SK-N-SH (cell line): ENCODE measurements around the gene CPLX3.

Experiments
- EP300 ChIP-seq, 2 experiments: IDR thresholded peaks; 2 replicates each; pipeline versions ENCODE4 v1.4.0 to v1.6.1; 2012; ENCODE audit warnings: borderline replicate concordance in 1 of 2, low read depth in 1 of 2, low read length in 1 of 2
- RFX5 ChIP-seq: IDR thresholded peaks from 2 replicates; pipeline ENCODE4 v1.6.1; 2012; ENCODE audit warnings: mild to moderate bottlenecking, improper control_type of control experiment, low read length
- TAF1 ChIP-seq: IDR thresholded peaks from 2 replicates; pipeline ENCODE4 v1.6.1; 2012; ENCODE audit warnings: low read depth, mild to moderate bottlenecking, low read length, moderate library complexity, borderline replicate concordance
- TCF12 ChIP-seq: IDR thresholded peaks from 2 replicates; pipeline ENCODE4 v1.4.0; 2012
- TF ChIP-seq, protein P1 (sequence below): fragments of 200-600 bp; sonication (generic); IDR thresholded peaks from 2 replicates; pipeline ENCODE4 v1.6.1; 2017; ENCODE audit warnings: antibody characterized with exemption, mild to moderate bottlenecking, moderate library complexity

GRCh38 chr15:74822233-74822632 is 4.2 kb upstream of the CPLX3 start:
- TF ChIP-seq EP300 (IDR thresholded peaks at IDR 0.05; ENCODE audit: borderline replicate concordance in 1 of 2, low read depth in 1 of 2, low read length in 1 of 2) (no peak), TCF12 (no peak), TAF1 (no peak), RFX5 (no peak)
- TF ChIP-seq, protein P1, sequence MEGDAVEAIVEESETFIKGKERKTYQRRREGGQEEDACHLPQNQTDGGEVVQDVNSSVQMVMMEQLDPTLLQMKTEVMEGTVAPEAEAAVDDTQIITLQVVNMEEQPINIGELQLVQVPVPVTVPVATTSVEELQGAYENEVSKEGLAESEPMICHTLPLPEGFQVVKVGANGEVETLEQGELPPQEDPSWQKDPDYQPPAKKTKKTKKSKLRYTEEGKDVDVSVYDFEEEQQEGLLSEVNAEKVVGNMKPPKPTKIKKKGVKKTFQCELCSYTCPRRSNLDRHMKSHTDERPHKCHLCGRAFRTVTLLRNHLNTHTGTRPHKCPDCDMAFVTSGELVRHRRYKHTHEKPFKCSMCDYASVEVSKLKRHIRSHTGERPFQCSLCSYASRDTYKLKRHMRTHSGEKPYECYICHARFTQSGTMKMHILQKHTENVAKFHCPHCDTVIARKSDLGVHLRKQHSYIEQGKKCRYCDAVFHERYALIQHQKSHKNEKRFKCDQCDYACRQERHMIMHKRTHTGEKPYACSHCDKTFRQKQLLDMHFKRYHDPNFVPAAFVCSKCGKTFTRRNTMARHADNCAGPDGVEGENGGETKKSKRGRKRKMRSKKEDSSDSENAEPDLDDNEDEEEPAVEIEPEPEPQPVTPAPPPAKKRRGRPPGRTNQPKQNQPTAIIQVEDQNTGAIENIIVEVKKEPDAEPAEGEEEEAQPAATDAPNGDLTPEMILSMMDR = no peak
